Brain microvascular endothelial cell (primary cell): Measurements from ENCODE around the gene SERGEF.

Experiments used
- DNase-seq: peaks from one replicate; pipeline ENCODE4 v3.0.0-alpha.2; 2020
- H3K27ac ChIP-seq: fragments of 250-450 bp; sonication (Bioruptor Pico); 2 replicates; pipeline ENCODE4 v1.5.1; 2020; ENCODE audit warnings: mild to moderate bottlenecking, moderate library complexity
- H3K27me3 ChIP-seq: fragments of 250-450 bp; sonication (Bioruptor Pico); replicated peaks from 2 replicates; pipeline ENCODE4 v1.5.1; 2020; ENCODE audit warnings: mild to moderate bottlenecking
- H3K36me3 ChIP-seq: fragments of 250-450 bp; sonication (Bioruptor Pico); replicated peaks from 2 replicates; pipeline ENCODE4 v1.5.1; 2020; ENCODE audit warnings: mild to moderate bottlenecking
- H3K4me3 ChIP-seq: 2 replicates; pipeline ENCODE4 v1.5.1; 2011; ENCODE audit warnings: low read depth, mild to moderate bottlenecking, control low read depth, low read length, moderate library complexity
- CTCF ChIP-seq: IDR thresholded peaks from 2 replicates; pipeline ENCODE4 v1.5.1; 2011; ENCODE audit warnings: low read depth, mild to moderate bottlenecking, moderate library complexity, low read length, control low read depth, inconsistent platforms; ENCODE audit errors: missing control alignments
- in situ Hi-C: cut with HindIII; loops from 2 replicates; pipeline ENCODE4 v1.10.0; 2017; ENCODE audit warnings: low sequenced_read_pairs, low pct_ligation_motif_present

Gene SERGEF

GRCh38 chr11:17864478-17864941, 148.3 kb downstream of the SERGEF start:
- no peak overlapping the region for H3K27ac ChIP-seq
- no peaks in the 10 kb centered on the region for H3K36me3 ChIP-seq
- TF ChIP-seq CTCF, result peak; percentile 75
- H3K4me3 ChIP-seq, result no peak overlapping the region
- DNase-seq, result no peak
- H3K27me3 ChIP-seq, result no peaks in the 10 kb centered on the region
- in situ Hi-C loops, result no loop called here

DNA sequence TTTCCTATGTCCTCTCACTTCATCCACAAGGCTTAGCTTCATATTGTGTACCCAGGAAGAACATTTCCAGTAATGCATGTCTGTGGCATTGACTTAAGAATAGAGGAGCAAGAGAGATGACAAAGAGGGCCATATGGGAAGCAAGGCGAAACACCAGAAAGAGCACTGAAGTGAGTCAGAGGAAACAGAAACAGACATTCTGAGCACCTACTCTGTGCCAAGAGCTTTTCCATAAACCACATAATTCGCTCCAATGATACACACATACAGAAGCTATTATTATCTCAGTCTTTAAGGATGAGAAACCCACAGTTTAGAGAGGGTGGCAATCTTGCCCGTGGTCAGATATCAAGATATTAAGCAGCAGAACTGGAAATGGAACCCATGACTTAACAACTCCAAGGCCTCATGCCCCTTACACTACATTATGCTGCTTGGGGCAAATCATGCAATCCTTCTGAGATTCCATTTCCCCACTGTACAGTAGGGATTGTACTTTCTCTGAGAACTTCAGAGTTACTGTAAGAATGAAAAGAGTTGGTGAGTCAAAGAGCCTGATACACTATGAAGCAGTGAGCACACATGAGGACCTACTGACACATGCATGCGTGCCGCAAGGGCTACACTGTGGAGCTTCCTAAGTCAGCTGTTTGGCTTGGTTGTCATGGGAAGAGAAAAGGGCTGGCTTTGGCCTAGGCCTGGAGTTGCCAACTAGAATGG, 151.7 kb downstream of the SERGEF start:
- in situ Hi-C loops, result no loop called here
- DNase-seq, result no peak
- H3K36me3 ChIP-seq, result no peaks in the 10 kb centered on the region

GRCh38 chr11:17859552-17859951, 153.3 kb downstream of the SERGEF start:
- in situ Hi-C loops, result no loop called here
- Histone ChIP-seq H3K4me3 (no peak overlapping the region), H3K27ac (no peak overlapping the region), H3K36me3 (no peaks in the 10 kb centered on the region), H3K27me3 (no peaks in the 10 kb centered on the region)
- no peak for DNase-seq
- no peak for TF ChIP-seq CTCF

More for the DNA sequence above, 151.7 kb downstream of the SERGEF start:
- Histone ChIP-seq H3K27me3 (no peaks in the 10 kb centered on the region), H3K4me3 (no peak overlapping the region), H3K27ac (no peak overlapping the region)
- no peak for TF ChIP-seq CTCF

DNA sequence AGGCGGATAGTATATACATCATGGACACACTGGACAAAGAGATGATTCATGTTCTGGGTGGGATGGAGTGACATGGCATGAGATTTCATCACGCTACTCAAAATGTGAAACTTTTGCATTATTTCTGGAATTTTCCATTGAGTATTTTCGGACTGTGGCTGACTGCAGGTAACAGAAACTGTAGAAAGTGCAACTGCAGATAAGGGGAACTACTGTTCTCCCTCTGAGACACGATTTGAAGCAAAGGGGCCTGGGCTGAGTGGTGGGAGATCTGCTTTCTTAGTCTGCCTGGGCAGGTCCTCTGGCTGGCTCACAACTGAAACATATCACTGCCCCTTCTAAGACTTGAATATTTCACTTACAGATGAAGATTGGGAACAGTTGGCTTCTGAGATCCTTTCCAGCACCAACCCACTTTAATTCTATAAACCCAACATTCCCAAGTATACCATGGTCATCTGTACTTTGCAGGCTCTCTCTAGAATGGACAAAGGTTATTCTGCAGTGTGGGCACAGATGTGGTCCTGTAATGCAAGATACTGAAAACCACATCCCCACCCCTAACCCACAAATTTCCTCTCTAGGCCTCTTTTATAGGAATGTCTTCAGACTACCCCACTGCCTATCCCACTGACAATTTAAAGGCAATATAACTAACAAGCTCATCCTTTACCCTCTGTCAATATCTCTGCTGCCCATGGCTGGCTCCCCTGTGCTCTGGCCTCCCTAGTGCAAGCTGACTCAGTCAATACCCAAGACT, 157.1 kb downstream of the SERGEF start:
- no peak overlapping the region for H3K4me3 ChIP-seq
- no peak for DNase-seq
- TF ChIP-seq CTCF, result no peak
- H3K27ac ChIP-seq, result no peak overlapping the region
- no peaks in the 10 kb centered on the region for H3K27me3 ChIP-seq
- H3K36me3 ChIP-seq, result no peaks in the 10 kb centered on the region
- in situ Hi-C loops, result no loop called here

GRCh38 chr11:17853280-17853679, 159.6 kb downstream of the SERGEF start:
- no peak for TF ChIP-seq CTCF
- DNase-seq, result no peak
- Histone ChIP-seq H3K27me3 (no peaks in the 10 kb centered on the region), H3K36me3 (no peaks in the 10 kb centered on the region), H3K27ac (no peak overlapping the region), H3K4me3 (no peak overlapping the region)
- in situ Hi-C loops, result no loop called here
